NB4 (cell line): ENCODE results near the gene MIS18BP1.

Source experiments
- CTCF ChIP-seq: IDR thresholded peaks from one replicate; pipeline ENCODE4 v1.5.1; 2012; ENCODE audit warnings: low read depth, low read length
- POLR2A ChIP-seq: IDR thresholded peaks from 2 replicates; pipeline ENCODE4 v1.6.1; 2011; ENCODE audit warnings: mild to moderate bottlenecking; ENCODE audit not compliant: insufficient read length; ENCODE audit errors: extremely low read depth

- TF ChIP-seq CTCF, result no peak
- TF ChIP-seq POLR2A, result no peak
Observed at GRCh38 chr14:45261209-45261608, 8.2 kb upstream of the MIS18BP1 start.
